ENCODE results near the gene SUGCT.

Gene SUGCT

GRCh38 chr7:40597517-40597916 is 462.7 kb downstream of the SUGCT start:
- TF ChIP-seq USF1 (IDR thresholded peaks at IDR 0.05) = no peak
- no peak for TF ChIP-seq TAF1 (IDR thresholded peaks at IDR 0.05; ENCODE audit: low read depth)
- no peak for TF ChIP-seq YY1 (IDR thresholded peaks at IDR 0.05; ENCODE audit: low read depth)
- TF ChIP-seq EP300 (IDR thresholded peaks at IDR 0.05; ENCODE audit: borderline replicate concordance) = no peak

GRCh38 chr7:40598915-40599314 is 464.1 kb downstream of the SUGCT start:
- no peak for TF ChIP-seq CREB1 (IDR thresholded peaks at IDR 0.05; ENCODE audit: low read depth)
- TF ChIP-seq YY1 (IDR thresholded peaks at IDR 0.05; ENCODE audit: low read depth) = no peak
- no peak for TF ChIP-seq FOXM1 (IDR thresholded peaks at IDR 0.05; ENCODE audit: borderline replicate concordance, low read depth)
- no peak for TF ChIP-seq NFIC (IDR thresholded peaks at IDR 0.05)
- no peak for TF ChIP-seq REST (IDR thresholded peaks at IDR 0.05; ENCODE audit: low read depth)
- no peak for TF ChIP-seq MAX (IDR thresholded peaks at IDR 0.05)
- no peak for TF ChIP-seq EP300 (IDR thresholded peaks at IDR 0.05; ENCODE audit: borderline replicate concordance)
- no peak for TF ChIP-seq RAD21 (IDR thresholded peaks at IDR 0.05; ENCODE audit: low read depth)
- TF ChIP-seq USF1 (IDR thresholded peaks at IDR 0.05) = no peak

GRCh38 chr7:40599836-40600235 is 465.0 kb downstream of the SUGCT start:
- no peak for TF ChIP-seq USF1 (IDR thresholded peaks at IDR 0.05)
- TF ChIP-seq TCF12 (IDR thresholded peaks at IDR 0.05; ENCODE audit: low read depth) = no peak
- no peak for TF ChIP-seq RAD21 (IDR thresholded peaks at IDR 0.05; ENCODE audit: low read depth)
- TF ChIP-seq CEBPB (IDR thresholded peaks at IDR 0.05) = no peak
- no peak for TF ChIP-seq FOXM1 (IDR thresholded peaks at IDR 0.05; ENCODE audit: borderline replicate concordance, low read depth)
- no peak for TF ChIP-seq CREB1 (IDR thresholded peaks at IDR 0.05; ENCODE audit: low read depth)
- no peak for TF ChIP-seq TEAD4 (IDR thresholded peaks at IDR 0.05)
- TF ChIP-seq EP300 (IDR thresholded peaks at IDR 0.05; ENCODE audit: borderline replicate concordance) = no peak
- TF ChIP-seq YY1 (IDR thresholded peaks at IDR 0.05; ENCODE audit: low read depth) = no peak
- TF ChIP-seq REST (IDR thresholded peaks at IDR 0.05; ENCODE audit: low read depth) = no peak

GRCh38 chr7:40604601-40605438 is 470.0 kb downstream of the SUGCT start:
- TF ChIP-seq CREB1 (IDR thresholded peaks at IDR 0.05; ENCODE audit: low read depth) (no peak), ZBTB7A (IDR thresholded peaks at IDR 0.05; ENCODE audit: low read depth) (no peak), FOXM1 (IDR thresholded peaks at IDR 0.05; ENCODE audit: borderline replicate concordance, low read depth) (no peak), NFIC (IDR thresholded peaks at IDR 0.05) (no peak), CEBPB (IDR thresholded peaks at IDR 0.05) (no peak), EP300 (IDR thresholded peaks at IDR 0.05; ENCODE audit: borderline replicate concordance) (no peak), RAD21 (IDR thresholded peaks at IDR 0.05; ENCODE audit: low read depth) (peak; percentile 21; the same call in 1 of the 2 replicates)

- no peak for TF ChIP-seq EP300 (IDR thresholded peaks at IDR 0.05; ENCODE audit: borderline replicate concordance)
These were observed 473.7 kb downstream of the SUGCT start for GRCh38 chr7:40608321-40609075.

- TF ChIP-seq TAF1 (IDR thresholded peaks at IDR 0.05; ENCODE audit: low read depth) (no peak), RAD21 (IDR thresholded peaks at IDR 0.05; ENCODE audit: low read depth) (no peak), NFIC (IDR thresholded peaks at IDR 0.05) (no peak), CEBPB (IDR thresholded peaks at IDR 0.05) (no peak), EGR1 (IDR thresholded peaks at IDR 0.05) (no peak)
These were observed 475.7 kb downstream of the SUGCT start for GRCh38 chr7:40610461-40610860.

Measured in Ishikawa (cell line).